OCI-LY3 (cell line): ENCODE measurements around the gene SMARCA5.

Experiments
- H2AFZ ChIP-seq: fragments of 200-600, 300-600 bp; shearing (Covaris generic); 2 replicates; pipeline ENCODE4 v1.6.0; 2014; ENCODE audit warnings: antibody characterized with exemption, low read depth, low read length
- H3K27ac ChIP-seq: fragments of 200-600, 300-600 bp; sonication (generic); 2 replicates; pipeline ENCODE4 v1.5.1; 2014; ENCODE audit warnings: mild to moderate bottlenecking, low read length, moderate library complexity, mixed read lengths
- H3K27me3 ChIP-seq: fragments of 200-600, 300-600 bp; sonication (generic); 2 replicates; pipeline ENCODE4 v1.6.1; 2014; ENCODE audit warnings: low read depth, low read length, mixed read lengths
- H3K36me3 ChIP-seq: fragments of 200-600, 300-600 bp; sonication (generic); replicated peaks from 2 replicates; pipeline ENCODE3; 2014; ENCODE audit warnings: low read depth, low read length, mixed read lengths
- H3K4me1 ChIP-seq: fragments of 300-600, 200-600 bp; sonication (generic); 2 replicates; pipeline ENCODE4 v1.6.1; 2014; ENCODE audit warnings: low read length, mixed read lengths
- H3K4me2 ChIP-seq: fragments of 200-600, 300-600 bp; sonication (generic); 2 replicates; pipeline ENCODE4 v1.6.1; 2014; ENCODE audit warnings: low read length, mixed read lengths
- H3K4me3 ChIP-seq: fragments of 300-600, 200-600 bp; sonication (generic); 2 replicates; pipeline ENCODE4 v1.5.1; 2014; ENCODE audit warnings: antibody characterized with exemption, mild to moderate bottlenecking, low read length, moderate library complexity
- H3K79me2 ChIP-seq: fragments of 300-600, 200-600 bp; shearing (Covaris generic); 2 replicates; pipeline ENCODE4 v1.6.1; 2014; ENCODE audit warnings: mild to moderate bottlenecking, low read length, mixed read lengths
- H3K9ac ChIP-seq: fragments of 300-600, 200-600 bp; shearing (Covaris generic); 2 replicates; pipeline ENCODE4 v1.6.0; 2014; ENCODE audit warnings: mild to moderate bottlenecking, low read length, moderate library complexity
- H3K9me3 ChIP-seq: fragments of 200-600, 300-600 bp; shearing (Covaris generic); 2 replicates; pipeline ENCODE4 v1.6.1; 2014; ENCODE audit warnings: low read length, mixed read lengths; ENCODE audit not compliant: insufficient read depth
- H4K20me1 ChIP-seq: fragments of 200-600, 300-600 bp; sonication (generic); 2 replicates; pipeline ENCODE4 v1.6.1; 2016; ENCODE audit warnings: low read length, mixed read lengths; ENCODE audit not compliant: insufficient read depth
- CTCF ChIP-seq: fragments of 200-600, 300-600 bp; sonication (generic); IDR thresholded peaks from 2 replicates; pipeline ENCODE4 v1.5.1; 2014; ENCODE audit warnings: antibody characterized with exemption, low read length, low read depth
- EZH2phosphoT487 ChIP-seq: fragments of 200-600 bp; shearing (Covaris generic); IDR thresholded peaks from 2 replicates; pipeline ENCODE4 v1.6.1; 2018; ENCODE audit warnings: antibody characterized with exemption, mixed run types, low read depth

SMARCA5 gene

GRCh38 chr4:143597276-143597675 is 83.8 kb downstream of the SMARCA5 start:
- Histone ChIP-seq H2AFZ (no peak overlapping the region), H3K4me1 (no peaks in the 10 kb centered on the region), H3K79me2 (no peaks in the 10 kb centered on the region), H3K4me2 (no peak overlapping the region), H3K27ac (no peak overlapping the region), H3K27me3 (peaks cover 76% of the 10 kb centered on the region), H3K9ac (no peak overlapping the region), H4K20me1 (no peaks in the 10 kb centered on the region), H3K36me3 (no peaks in the 10 kb centered on the region), H3K9me3 (no peaks in the 10 kb centered on the region), H3K4me3 (no peak overlapping the region)
- no peak for TF ChIP-seq EZH2phosphoT487
- no peak for TF ChIP-seq CTCF

GRCh38 chr4:143598816-143599215 is 85.3 kb downstream of the SMARCA5 start:
- no peak overlapping the region for H3K4me3 ChIP-seq
- no peaks in the 10 kb centered on the region for H3K4me1 ChIP-seq
- peaks cover 91% of the 10 kb centered on the region for H3K27me3 ChIP-seq
- no peak for TF ChIP-seq EZH2phosphoT487
- no peak for TF ChIP-seq CTCF
- H3K9me3 ChIP-seq, result no peaks in the 10 kb centered on the region
- H3K9ac ChIP-seq, result no peak overlapping the region
- no peaks in the 10 kb centered on the region for H3K79me2 ChIP-seq
- H4K20me1 ChIP-seq, result no peaks in the 10 kb centered on the region
- no peak overlapping the region for H3K4me2 ChIP-seq
- H2AFZ ChIP-seq, result no peak overlapping the region
- no peaks in the 10 kb centered on the region for H3K36me3 ChIP-seq
- H3K27ac ChIP-seq, result no peak overlapping the region

GRCh38 chr4:143599827-143600226 is 86.3 kb downstream of the SMARCA5 start:
- no peak overlapping the region for H3K27ac ChIP-seq
- H3K79me2 ChIP-seq, result no peaks in the 10 kb centered on the region
- H3K36me3 ChIP-seq, result no peaks in the 10 kb centered on the region
- no peak overlapping the region for H2AFZ ChIP-seq
- H3K9ac ChIP-seq, result no peak overlapping the region
- no peaks in the 10 kb centered on the region for H4K20me1 ChIP-seq
- H3K4me1 ChIP-seq, result no peaks in the 10 kb centered on the region
- no peak for TF ChIP-seq EZH2phosphoT487
- no peak for TF ChIP-seq CTCF
- no peak overlapping the region for H3K4me3 ChIP-seq
- no peak overlapping the region for H3K4me2 ChIP-seq
- no peaks in the 10 kb centered on the region for H3K9me3 ChIP-seq
- H3K27me3 ChIP-seq, result peaks cover 93% of the 10 kb centered on the region

- TF ChIP-seq CTCF (no peak), EZH2phosphoT487 (no peak)
- H2AFZ ChIP-seq, result no peak overlapping the region
- H3K4me1 ChIP-seq, result no peaks in the 10 kb centered on the region
- no peak overlapping the region for H3K4me3 ChIP-seq
- H3K36me3 ChIP-seq, result no peaks in the 10 kb centered on the region
- peaks cover 96% of the 10 kb centered on the region for H3K27me3 ChIP-seq
- no peak overlapping the region for H3K4me2 ChIP-seq
- H3K27ac ChIP-seq, result no peak overlapping the region
- no peak overlapping the region for H3K9ac ChIP-seq
- peaks cover 4% of the 10 kb centered on the region; the same call in 1 of the 2 replicates for H3K9me3 ChIP-seq
- H4K20me1 ChIP-seq, result 0 out of 2 replicates have a peak, but pooled peaks cover 4% of the 10 kb centered on the region
- H3K79me2 ChIP-seq, result no peaks in the 10 kb centered on the region
Measured at GRCh38 chr4:143606480-143606879, 93.0 kb downstream of the SMARCA5 start.
